ENCODE data around the gene FPR3. TPM values are rescaled to one million over a fixed set of nuclear protein-coding genes. Genes with fewer than 3 reads are reported as not detected.

The FPR3 gene
- total RNA-seq, 1 donor from 2014 or later = not detected

DNA sequence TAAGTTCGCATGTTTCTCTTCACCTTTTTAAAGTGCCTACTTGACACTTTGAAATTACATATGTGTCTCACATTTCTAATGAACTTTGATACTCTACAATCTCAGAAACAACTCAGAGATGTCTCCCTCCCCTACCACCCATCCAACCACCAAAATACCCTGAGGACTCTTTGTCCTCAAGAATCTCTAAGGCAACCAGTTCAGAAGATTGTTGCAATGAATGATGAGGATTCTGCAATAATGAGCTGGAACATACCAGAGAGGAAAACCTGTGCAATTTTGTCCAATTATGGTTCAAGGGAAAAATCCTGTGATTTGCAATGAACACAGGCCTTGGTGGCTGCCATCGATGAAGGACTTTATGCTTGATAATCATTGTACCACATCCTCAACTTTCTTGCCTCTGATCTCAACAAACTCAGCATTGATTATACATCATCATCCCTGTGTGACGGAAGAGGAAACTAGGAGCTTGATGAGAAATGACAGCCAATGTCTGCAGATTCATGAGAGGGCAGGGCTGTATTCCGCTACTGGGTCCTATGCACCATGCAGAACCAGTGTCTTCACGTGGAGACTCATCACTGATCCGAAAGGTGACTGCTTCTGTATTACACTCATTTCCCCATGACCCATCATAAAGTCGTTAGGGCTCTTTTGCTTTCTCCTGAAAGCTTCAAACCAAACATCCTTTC is 44.4 kb upstream of the FPR3 start:
- Histone ChIP-seq H3K4me3 (no peak overlapping the region), H3K9me3 (ENCODE audit: low read depth) (no peaks in the 10 kb centered on the region), H3K9ac (no peak overlapping the region), H3K27me3 (no peaks in the 10 kb centered on the region), H3K36me3 (no peaks in the 10 kb centered on the region), H3K4me1 (no peaks in the 10 kb centered on the region), H3K4me2 (no peak overlapping the region), H3K79me2 (ENCODE audit: low read depth) (no peaks in the 10 kb centered on the region), H2AFZ (replicated peaks) (no peak overlapping the region), H3K27ac (no peak overlapping the region), H4K20me1 (ENCODE audit: low read depth) (no peaks in the 10 kb centered on the region), H3F3A (ENCODE audit: low read depth) (no peaks in the 10 kb centered on the region)
- H3K27ac Mint-ChIP-seq = no peak overlapping the region
- peaks cover 21% of the 10 kb centered on the region for H3K9me3 Mint-ChIP-seq
- no peak for DNase-seq (ENCODE audit: low spot score)
- TF ChIP-seq EZH2phosphoT487 (IDR thresholded peaks at IDR 0.05) = no peak
- H3K36me3 Mint-ChIP-seq = no peaks in the 10 kb centered on the region
- H3K27me3 Mint-ChIP-seq (ENCODE audit: insufficient read depth, low read depth) = peaks cover 2% of the 10 kb centered on the region
- H3K4me3 Mint-ChIP-seq = no peak overlapping the region
- no peaks in the 10 kb centered on the region for H3K4me1 Mint-ChIP-seq

DNA sequence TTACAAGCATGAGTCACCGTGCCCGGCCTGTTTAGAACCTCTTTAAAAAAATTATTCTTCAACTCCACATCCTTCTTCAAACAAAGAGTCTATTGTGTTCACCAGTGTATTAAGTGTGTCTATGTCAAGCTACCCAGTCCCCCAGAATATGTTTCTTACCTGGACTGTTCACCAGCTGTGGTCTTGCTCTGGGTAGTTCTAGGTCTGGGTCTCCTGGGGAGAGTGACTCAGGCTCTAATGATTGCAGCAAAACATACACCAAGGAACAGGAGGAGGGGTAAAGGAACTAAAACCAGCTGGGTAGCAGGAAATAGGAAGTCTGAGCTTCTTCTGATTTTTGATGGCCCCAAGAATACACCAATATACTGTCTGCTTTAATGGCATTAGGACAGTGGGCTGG is 43.3 kb upstream of the FPR3 start, which contains the start of gene FPR1:
FPR1 (minus strand) TSS at position 224 of the 400 bp plus-strand sequence. CDS start 4,884 bp downstream, outside the sequence.
- no peaks in the 10 kb centered on the region for H3K4me1 Mint-ChIP-seq
- Histone ChIP-seq H2AFZ (replicated peaks) (no peak within 1 kb of the TSS), H4K20me1 (ENCODE audit: low read depth) (no peaks in the 10 kb centered on the region), H3F3A (ENCODE audit: low read depth) (no peaks in the 10 kb centered on the region), H3K9ac (no peak within 1 kb of the TSS), H3K36me3 (no peaks in the 10 kb centered on the region), H3K27me3 (no peaks in the 10 kb centered on the region), H3K4me1 (no peaks in the 10 kb centered on the region), H3K4me2 (no peak within 1 kb of the TSS), H3K4me3 (no peak within 1 kb of the TSS), H3K27ac (no peak within 1 kb of the TSS), H3K79me2 (ENCODE audit: low read depth) (no peaks in the 10 kb centered on the region), H3K9me3 (ENCODE audit: low read depth) (no peaks in the 10 kb centered on the region)
- H3K9me3 Mint-ChIP-seq = peaks cover 21% of the 10 kb centered on the region
- no peak for DNase-seq (ENCODE audit: low spot score)
- H3K36me3 Mint-ChIP-seq = no peaks in the 10 kb centered on the region
- H3K4me3 Mint-ChIP-seq = no peak within 1 kb of the TSS
- TF ChIP-seq EZH2 (IDR thresholded peaks at IDR 0.05) = no peak
- no peak for TF ChIP-seq EZH2phosphoT487 (IDR thresholded peaks at IDR 0.05)
- TF ChIP-seq, protein P1, sequence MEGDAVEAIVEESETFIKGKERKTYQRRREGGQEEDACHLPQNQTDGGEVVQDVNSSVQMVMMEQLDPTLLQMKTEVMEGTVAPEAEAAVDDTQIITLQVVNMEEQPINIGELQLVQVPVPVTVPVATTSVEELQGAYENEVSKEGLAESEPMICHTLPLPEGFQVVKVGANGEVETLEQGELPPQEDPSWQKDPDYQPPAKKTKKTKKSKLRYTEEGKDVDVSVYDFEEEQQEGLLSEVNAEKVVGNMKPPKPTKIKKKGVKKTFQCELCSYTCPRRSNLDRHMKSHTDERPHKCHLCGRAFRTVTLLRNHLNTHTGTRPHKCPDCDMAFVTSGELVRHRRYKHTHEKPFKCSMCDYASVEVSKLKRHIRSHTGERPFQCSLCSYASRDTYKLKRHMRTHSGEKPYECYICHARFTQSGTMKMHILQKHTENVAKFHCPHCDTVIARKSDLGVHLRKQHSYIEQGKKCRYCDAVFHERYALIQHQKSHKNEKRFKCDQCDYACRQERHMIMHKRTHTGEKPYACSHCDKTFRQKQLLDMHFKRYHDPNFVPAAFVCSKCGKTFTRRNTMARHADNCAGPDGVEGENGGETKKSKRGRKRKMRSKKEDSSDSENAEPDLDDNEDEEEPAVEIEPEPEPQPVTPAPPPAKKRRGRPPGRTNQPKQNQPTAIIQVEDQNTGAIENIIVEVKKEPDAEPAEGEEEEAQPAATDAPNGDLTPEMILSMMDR (IDR thresholded peaks at IDR 0.05) = no peak
- H3K27me3 Mint-ChIP-seq (ENCODE audit: insufficient read depth, low read depth) = peaks cover 2% of the 10 kb centered on the region
- H3K27ac Mint-ChIP-seq = no peak within 1 kb of the TSS

DNA sequence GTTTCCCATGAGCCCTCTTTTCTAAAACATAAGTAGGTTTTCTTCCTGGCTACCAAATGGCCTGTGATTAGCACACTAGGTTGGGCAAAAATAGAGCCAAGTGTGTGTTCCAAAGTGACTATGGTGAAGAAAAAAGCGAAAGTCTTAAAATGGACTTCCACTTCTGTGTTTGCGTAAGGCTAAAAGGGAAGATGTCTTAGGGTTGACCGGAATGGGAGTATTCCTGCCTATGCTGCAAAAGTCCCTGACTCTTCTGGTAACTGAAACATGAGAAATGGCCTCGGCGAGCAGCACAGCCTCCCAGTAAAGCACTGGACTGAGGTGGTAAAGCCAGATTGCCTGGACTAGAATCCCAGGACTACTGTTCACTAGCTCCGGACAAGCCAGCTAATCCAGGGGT is 40.8 kb upstream of the FPR3 start:
- Mint-ChIP-seq H3K4me1 (no peaks in the 10 kb centered on the region), H3K9me3 (peaks cover 11% of the 10 kb centered on the region), H3K27me3 (ENCODE audit: insufficient read depth, low read depth) (peaks cover 2% of the 10 kb centered on the region), H3K4me3 (no peak overlapping the region), H3K27ac (no peak overlapping the region), H3K36me3 (no peaks in the 10 kb centered on the region)
- no peaks in the 10 kb centered on the region for H3K36me3 ChIP-seq
- H3K27me3 ChIP-seq = no peaks in the 10 kb centered on the region
- TF ChIP-seq, protein P1 (IDR thresholded peaks at IDR 0.05) = no peak
- TF ChIP-seq EZH2phosphoT487 (IDR thresholded peaks at IDR 0.05) = no peak
- TF ChIP-seq EZH2 (IDR thresholded peaks at IDR 0.05) = no peak
- H3K9me3 ChIP-seq (ENCODE audit: low read depth) = no peaks in the 10 kb centered on the region
- no peak overlapping the region for H3K4me2 ChIP-seq
- no peak overlapping the region for H3K27ac ChIP-seq
- H2AFZ ChIP-seq (replicated peaks) = no peak overlapping the region
- no peaks in the 10 kb centered on the region for H4K20me1 ChIP-seq (ENCODE audit: low read depth)
- H3K4me1 ChIP-seq = no peaks in the 10 kb centered on the region
- no peaks in the 10 kb centered on the region for H3F3A ChIP-seq (ENCODE audit: low read depth)
- H3K4me3 ChIP-seq = no peak overlapping the region
- H3K9ac ChIP-seq = no peak overlapping the region
- H3K79me2 ChIP-seq (ENCODE audit: low read depth) = no peaks in the 10 kb centered on the region
- no peak for DNase-seq (ENCODE audit: low spot score)

DNA sequence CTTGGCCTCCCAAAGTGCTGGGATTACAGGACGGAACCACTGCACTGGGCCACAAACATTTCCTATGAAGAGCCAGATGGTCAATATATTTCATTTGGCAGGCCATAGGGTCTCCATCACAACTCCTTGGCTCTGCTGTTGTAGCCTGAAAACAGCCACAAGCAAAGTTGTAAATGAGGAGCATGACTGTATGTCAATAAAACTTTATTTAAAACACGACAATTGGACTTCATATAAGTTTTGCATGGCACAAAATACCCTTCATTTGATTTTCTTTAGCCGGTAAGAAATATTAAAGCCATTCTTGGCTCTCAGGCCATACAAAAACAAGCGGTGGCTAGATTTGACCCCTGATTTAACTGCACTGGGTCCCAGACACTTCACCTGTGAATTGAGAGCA is 40.2 kb upstream of the FPR3 start:
- H3K4me3 ChIP-seq = no peak overlapping the region
- TF ChIP-seq EZH2phosphoT487 (IDR thresholded peaks at IDR 0.05) = no peak
- Mint-ChIP-seq H3K4me3 (no peak overlapping the region), H3K36me3 (no peaks in the 10 kb centered on the region), H3K9me3 (peaks cover 8% of the 10 kb centered on the region), H3K27ac (no peak overlapping the region), H3K4me1 (no peaks in the 10 kb centered on the region), H3K27me3 (ENCODE audit: insufficient read depth, low read depth) (peaks cover 2% of the 10 kb centered on the region)
- no peaks in the 10 kb centered on the region for H3F3A ChIP-seq (ENCODE audit: low read depth)
- no peaks in the 10 kb centered on the region for H4K20me1 ChIP-seq (ENCODE audit: low read depth)
- H3K9ac ChIP-seq = no peak overlapping the region
- H3K27me3 ChIP-seq = no peaks in the 10 kb centered on the region
- H3K36me3 ChIP-seq = no peaks in the 10 kb centered on the region
- no peak overlapping the region for H3K27ac ChIP-seq
- no peak overlapping the region for H2AFZ ChIP-seq (replicated peaks)
- no peak for DNase-seq (ENCODE audit: low spot score)
- no peaks in the 10 kb centered on the region for H3K79me2 ChIP-seq (ENCODE audit: low read depth)
- H3K9me3 ChIP-seq (ENCODE audit: low read depth) = no peaks in the 10 kb centered on the region
- H3K4me2 ChIP-seq = no peak overlapping the region
- H3K4me1 ChIP-seq = no peaks in the 10 kb centered on the region
